ENCODE data around the gene SLC25A44.

The SLC25A44 gene

DNA sequence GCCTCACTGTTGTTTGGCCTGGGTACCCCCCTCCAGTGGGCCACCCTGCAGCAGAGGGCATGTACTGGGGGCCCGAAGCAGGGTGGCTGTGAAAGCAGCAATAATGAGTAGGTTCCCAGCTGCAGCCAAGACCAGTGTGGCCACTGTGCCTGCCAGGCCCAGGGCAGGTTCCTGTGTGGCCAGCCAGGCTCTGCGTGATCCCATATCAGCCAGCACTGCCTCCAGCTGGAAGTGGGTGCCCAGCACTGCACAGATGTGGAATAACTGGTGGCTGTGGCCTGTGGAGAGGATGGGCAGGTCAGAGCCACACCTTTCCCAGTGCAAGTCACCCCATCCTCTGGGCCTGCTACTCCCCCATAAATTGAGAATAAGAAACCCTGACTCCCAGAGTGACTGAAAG is 50.2 kb downstream of the SLC25A44 start:
- no peak for DNase-seq

DNA sequence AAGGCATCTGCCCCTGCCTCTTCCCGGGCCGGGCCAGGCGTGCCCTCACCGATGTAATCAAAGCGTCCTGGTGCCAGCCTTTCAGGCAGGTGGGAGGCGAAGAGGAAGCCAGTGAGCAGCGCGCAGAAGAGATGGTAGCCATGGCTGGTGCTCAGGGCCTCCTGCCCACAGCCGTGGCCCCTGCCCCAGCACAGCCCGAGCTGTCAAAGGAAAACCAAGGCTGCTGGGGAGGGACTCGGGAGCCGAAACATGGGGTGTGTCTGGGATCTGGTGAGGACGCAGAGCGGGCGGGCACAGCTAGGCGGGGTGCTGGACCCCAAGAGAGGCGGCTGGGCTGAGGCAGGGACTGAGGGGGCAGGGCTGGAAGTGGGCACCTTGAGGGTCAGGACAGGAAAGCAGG is 50.8 kb downstream of the SLC25A44 start:
- no peak for DNase-seq

DNA sequence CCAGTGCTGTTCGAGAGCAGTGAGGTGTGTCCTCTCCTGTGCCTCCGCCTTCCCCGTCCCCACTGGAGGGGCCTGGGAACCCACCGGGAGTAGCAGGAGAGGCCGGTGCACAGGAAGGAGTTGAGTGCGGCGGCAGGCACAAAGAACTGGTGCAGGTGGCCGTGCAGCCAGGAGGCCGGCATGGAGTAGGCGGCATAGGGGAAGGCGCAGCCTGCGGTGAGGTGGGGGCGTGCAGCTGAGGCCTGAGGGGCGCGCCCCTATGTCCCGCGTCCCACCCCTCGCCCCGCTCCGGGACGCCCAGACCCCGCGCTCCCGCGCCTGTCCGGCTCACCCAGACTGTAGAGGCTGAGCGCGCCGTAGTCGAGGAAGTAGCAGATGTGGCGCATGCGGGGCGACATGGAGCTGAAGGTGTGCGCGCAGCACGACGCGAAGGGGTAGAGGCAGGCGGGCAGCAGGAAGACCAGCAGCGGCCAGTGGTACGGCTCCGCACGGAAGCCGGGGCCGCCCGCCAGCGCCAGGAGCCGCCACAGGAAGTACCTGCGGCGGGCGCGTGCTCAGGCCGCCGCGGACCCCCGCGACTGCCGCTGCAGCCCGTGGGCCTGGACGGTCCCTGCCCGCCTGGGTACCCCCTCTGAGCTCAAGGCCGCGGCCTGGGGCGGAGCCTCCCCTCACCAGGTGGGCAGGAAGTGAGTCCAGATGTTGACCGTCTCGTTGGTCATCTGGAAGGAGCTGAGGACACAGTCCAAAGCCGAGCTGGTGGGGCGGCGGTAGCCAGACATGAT is 51.7 kb downstream of the SLC25A44 start:
- peak in 2 of 4 experiments; percentile 13 to 21 for DNase-seq

DNA sequence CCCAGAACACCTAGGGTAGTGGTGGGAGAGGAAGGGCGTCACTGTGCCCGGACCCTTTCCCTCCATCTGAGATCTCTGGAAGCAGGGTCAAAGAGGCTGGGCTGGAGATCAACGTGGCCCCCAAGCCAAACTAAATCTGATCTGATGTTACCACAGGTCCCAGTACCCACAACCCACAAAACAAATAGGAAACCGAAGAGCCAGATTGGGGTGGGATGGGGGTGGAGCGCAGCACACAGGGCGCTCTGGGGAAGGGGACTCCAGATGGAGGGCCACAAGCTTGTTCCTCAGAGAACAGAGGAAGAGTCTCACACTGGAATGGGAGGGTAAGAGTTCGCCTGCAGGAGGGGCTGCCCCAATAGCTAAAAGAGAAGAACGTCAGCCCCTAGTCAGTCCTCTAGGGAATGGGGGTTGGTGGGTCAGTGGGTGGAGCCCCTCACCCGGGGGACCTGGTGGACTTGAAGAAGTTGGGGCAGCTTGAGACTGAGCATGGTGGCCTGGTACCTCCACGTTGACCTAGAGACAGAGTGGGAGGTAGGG is 52.4 kb downstream of the SLC25A44 start:
- no peak for DNase-seq

DNA sequence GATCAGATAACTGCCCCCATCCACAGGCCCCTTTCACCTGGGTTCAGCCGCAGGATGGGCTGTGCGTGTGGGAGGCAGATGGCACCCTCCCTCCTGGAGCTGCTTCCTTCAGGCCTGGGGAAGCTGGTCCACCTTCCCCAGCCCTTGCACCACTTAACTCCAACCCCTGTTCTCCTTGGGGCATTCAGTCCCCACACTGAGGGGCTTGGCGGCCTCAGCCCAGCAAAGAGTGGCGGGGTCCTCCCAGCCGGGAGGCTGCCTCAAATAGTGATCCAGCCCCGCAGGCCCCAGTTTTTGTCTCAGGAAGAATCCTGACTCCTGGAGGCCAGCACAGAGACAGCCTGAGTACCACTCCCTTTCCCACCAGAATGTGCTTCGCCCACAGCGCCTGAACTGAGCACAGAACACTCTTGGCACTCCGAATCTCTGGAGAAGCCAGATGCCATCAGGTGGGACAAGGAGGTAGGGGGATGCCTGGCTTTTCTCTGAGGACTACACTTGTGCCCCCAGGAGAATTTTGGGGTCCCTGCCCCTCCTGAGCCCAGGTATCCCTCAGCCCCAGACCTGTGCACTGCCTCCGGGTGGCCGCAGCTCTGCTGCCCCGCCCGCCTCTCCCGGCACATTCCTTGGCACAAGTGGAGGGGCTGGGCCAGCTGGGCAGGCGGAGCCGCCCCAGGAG is 53.0 kb downstream of the SLC25A44 start:
- no peak for DNase-seq

DNA sequence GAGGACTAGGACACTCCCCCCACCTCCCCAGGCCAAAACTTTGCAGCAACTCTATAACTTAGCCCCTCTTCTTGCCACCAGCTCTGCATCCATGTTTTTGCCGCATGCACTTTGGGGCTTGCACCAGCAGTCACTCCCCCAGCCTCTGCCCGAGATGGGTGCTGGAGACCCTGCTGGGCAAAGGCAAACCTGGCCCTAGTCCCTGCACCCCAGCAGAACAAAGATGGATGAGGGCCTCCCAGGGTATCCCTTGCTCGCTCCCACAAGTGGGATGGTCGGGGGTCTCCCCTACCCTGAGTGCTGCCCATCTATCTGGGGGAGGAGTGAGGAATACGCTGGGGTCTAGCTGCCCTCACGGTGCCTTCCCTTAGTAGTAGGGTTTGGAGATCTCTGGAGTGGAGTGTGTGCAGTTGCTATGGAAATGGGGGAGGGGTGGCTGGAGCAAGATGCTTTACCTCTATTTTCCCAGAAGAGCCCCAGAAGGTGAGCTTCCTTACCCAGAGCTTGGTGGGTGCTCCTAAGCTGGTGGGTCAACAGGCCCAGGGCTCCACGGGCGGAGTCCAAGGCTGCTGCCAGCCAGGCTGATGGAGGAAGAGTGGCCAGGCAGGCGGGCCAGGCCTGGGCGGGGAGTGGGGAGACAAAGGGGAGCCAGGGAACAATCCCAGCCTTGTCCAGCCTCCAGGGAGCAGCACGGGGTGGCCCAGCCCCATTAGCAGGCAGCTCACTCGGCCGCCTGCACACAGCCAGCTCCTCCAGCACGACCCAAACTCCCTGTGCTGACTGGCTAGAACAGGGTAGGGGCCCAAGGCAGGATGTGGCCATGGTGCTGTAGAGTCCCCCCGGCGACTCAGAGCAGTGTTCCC is 53.8 kb downstream of the SLC25A44 start, which contains the start of gene PAQR6:
PAQR6 (minus strand) TSS at position 597 of the 863 bp plus-strand sequence. CDS start 1,325 bp downstream, outside the sequence.
- DNase-seq = no peak

DNA sequence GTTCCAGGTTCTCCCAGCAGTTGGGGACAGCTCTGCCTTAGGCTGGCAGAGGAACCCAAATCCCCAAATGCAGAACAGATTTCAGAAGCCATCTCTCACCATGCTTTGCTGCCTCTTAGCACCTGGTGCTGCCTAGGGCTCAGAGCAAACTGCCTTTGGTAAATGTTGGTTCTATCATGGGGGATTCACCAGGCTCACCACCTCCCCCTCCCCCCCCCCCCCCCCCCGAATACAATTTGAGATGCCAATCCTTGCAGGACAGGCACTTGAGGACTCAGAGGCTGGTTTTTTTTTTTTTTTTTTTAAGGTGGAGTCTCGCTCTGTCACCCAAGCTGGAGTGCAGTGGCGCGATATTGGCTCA is 54.4 kb downstream of the SLC25A44 start:
- DNase-seq = no peak

DNA sequence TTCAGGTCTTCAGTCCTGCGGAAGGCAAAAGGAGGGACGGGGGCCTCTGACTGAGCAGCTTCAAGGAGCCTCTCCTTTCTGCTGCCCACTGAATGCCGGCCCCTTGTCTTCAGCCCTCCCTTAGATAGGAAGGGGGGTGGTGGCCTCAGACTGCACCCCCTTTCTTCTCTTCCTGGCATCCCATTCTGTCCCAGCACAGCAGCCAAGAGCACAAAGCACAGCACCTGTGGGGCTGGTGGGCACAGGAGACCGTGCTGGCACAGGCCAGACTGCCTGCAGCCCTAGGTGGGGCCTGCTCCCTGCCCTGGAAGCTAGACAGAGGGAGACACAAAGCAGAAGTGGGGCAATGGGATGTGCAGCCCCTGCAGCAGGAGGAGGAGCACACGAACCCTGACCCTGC is 55.7 kb downstream of the SLC25A44 start:
- DNase-seq = no peak

DNA sequence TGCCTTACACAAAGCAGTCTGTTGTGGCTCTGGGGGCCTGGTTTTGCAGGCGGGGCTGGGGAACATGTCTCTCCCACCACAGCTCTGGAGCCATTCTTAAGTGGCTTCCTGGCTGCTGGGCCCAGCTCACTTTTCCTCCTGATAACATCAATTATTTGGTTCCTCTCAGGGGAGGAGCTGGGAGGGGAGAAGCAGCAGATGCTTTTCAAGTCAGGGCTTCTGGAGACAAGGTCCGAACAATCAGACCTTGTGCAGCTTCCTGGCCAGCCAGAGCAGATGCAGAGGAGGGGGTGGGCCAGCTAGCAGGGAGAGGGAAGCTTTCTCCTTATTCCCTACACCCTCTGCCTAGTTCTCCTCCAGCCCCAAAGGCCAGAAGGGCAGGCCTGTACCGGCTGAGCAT is 57.6 kb downstream of the SLC25A44 start:
- no peak for DNase-seq

DNA sequence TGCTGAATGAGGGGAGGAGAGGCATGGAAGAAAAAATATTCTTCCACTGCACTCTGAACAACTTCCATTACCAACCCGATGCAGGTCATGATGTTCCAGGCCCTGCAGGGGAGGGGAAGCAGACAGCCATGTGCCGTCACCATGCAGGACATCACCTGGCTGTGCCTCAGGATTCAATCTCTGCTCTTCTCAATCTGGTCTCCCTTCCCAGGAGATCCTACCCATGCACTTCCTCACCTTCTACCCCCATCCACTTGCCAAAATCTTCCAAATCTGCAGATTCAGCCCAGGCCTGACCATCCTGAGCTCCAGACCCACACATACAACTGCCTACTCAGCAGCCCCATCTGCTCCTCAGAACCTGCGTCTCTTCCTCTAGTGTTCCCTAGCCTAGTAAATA is 59.7 kb downstream of the SLC25A44 start:
- no peak for DNase-seq

DNA sequence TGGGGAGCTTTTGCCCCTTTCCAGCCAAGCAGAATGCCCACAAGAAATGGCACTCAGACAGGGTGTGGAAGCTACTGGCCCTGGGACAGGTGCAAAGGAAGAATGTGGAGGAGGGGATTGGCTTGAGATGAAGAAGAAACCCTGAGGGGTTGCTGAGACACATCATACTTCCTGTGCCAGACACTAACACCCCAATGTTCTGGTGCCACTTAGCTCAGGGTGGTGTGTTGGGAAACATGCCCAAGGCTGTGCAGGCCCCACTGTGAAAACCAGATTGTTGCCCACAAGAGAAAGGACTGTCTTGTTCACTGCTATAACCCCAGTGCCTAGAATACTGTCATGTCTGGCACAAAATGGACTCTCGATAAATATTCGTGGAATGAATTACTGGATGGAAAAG is 63.8 kb downstream of the SLC25A44 start:
- DNase-seq = no peak

DNA sequence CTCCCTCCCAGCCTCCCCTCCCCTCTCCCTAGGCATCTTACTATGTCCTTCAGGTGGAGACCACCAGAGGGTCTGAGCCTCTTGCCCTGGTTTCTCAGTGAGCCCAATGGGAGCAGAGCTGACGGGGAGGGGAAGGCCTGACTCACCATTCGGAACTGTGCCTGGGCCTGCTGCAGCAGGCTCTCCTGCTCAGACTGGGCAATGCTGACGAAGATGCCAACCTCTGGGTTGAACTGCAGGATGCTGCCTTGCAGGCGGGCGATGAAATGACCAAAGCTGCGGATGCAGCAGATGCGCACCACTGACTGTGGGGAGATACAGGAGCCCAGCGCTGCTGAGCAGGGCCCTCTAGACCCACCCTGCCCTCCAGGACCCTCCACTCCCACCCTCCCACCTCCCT is 65.0 kb downstream of the SLC25A44 start:
- no peak for DNase-seq

DNA sequence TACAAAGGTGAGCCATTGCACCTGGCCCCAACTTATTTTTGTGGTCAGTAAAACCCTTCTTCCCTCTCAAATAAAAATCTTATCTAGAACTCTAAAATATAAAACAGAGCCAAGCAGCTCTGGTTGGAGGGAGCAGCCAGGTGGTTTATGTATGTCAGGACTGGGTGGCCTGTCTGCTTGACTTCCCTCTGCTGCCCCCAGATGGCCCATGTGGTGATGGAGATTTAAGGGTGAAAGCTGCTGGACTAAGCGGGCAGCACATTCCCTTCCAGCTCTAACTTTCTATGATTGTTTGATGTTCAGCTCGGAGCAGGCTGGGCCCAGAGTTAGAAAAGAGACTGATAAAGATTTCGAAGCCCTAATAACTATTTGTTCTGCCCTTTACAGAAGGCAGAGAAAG is 65.9 kb downstream of the SLC25A44 start:
- no peak for DNase-seq

DNA sequence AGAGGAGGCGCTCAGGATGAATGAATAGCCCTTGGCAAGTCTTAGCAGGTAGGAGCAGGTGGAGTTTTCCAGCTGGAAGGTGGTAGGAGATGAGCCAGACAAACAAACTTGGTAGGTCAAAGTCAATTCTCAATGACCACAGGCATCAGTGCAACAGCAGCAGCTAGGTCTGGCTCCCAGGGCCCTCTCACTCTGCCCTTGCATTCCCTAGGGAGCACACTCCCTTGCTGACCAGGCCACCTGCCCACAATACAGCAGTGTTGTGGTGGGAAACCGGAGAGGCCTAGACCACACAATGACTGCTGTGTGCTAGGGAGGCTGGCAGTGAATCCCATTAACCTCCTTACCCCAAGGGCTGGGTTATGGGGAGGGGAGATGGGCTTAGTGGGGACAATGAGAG is 67.0 kb downstream of the SLC25A44 start:
- DNase-seq = no peak
